ENCODE measurements around the gene DRC7.
"Not testable (repeated sequence)": the region's sequence is repeated elsewhere in the genome, so short reads cannot be mapped to it uniquely, and the experiment has no call there.

Gene DRC7

GRCh38 chr16:57660715-57661463 lies 33.7 kb upstream of the DRC7 start:
- DNase-seq (ENCODE audit: low read depth in 2 of 2): no peak

- DNase-seq (ENCODE audit: low read depth in 2 of 2): no peak
Observed at GRCh38 chr16:57661510-57661909, 33.1 kb upstream of the DRC7 start.

- no peak for DNase-seq (ENCODE audit: low read depth in 2 of 2)
Observed at GRCh38 chr16:57661936-57662906, 32.4 kb upstream of the DRC7 start.

- no peak for DNase-seq (ENCODE audit: low read depth in 2 of 2)
Observed at GRCh38 chr16:57663436-57663835, 31.2 kb upstream of the DRC7 start.

- DNase-seq (ENCODE audit: low read depth in 2 of 2): no peak
Observed at GRCh38 chr16:57663917-57664661, 30.5 kb upstream of the DRC7 start.

- no peak for DNase-seq (ENCODE audit: low read depth in 2 of 2)
Observed at GRCh38 chr16:57664662-57665025, 30.0 kb upstream of the DRC7 start.

GRCh38 chr16:57665541-57665940 lies 29.1 kb upstream of the DRC7 start:
- no peak for DNase-seq (ENCODE audit: low read depth in 2 of 2)

- no peak for DNase-seq (ENCODE audit: low read depth in 2 of 2)
Observed at GRCh38 chr16:57666353-57667047, 28.1 kb upstream of the DRC7 start.

- no peak for DNase-seq (ENCODE audit: low read depth in 2 of 2)
Observed at GRCh38 chr16:57667048-57667525, 27.5 kb upstream of the DRC7 start.

GRCh38 chr16:57667526-57668262 lies 26.9 kb upstream of the DRC7 start:
- no peak for DNase-seq (ENCODE audit: low read depth in 2 of 2)

GRCh38 chr16:57668263-57668571 lies 26.4 kb upstream of the DRC7 start, which contains the start of gene ADGRG3:
TSS of gene ADGRG3 (plus strand) at chr16:57668306. CDS start at chr16:57668348, 42 bp downstream.
- no peak for DNase-seq (ENCODE audit: low read depth in 2 of 2)

- no peak for DNase-seq (ENCODE audit: low read depth in 2 of 2)
Observed at GRCh38 chr16:57668630-57669475, 25.8 kb upstream of the DRC7 start.

- no peak for DNase-seq (ENCODE audit: low read depth in 2 of 2)
Observed at GRCh38 chr16:57669476-57670162, 25.0 kb upstream of the DRC7 start.

GRCh38 chr16:57670196-57670595 lies 24.4 kb upstream of the DRC7 start:
- DNase-seq (ENCODE audit: low read depth in 2 of 2): no peak

- not testable (repeated sequence) for DNase-seq (ENCODE audit: low read depth in 2 of 2)
Observed at GRCh38 chr16:57671451-57671850, 23.2 kb upstream of the DRC7 start.

- no peak for DNase-seq (ENCODE audit: low read depth in 2 of 2)
Observed at GRCh38 chr16:57672416-57672815, 22.2 kb upstream of the DRC7 start.

- no peak for DNase-seq (ENCODE audit: low read depth in 2 of 2)
Observed at GRCh38 chr16:57672824-57673223, 21.8 kb upstream of the DRC7 start.

- no peak for DNase-seq (ENCODE audit: low read depth in 2 of 2)
Observed at GRCh38 chr16:57675741-57676551, 18.7 kb upstream of the DRC7 start.

Data from stimulated activated CD8-positive, alpha-beta memory T cell treated with anti-CD3 and anti-CD28 coated beads, Interleukin-2, amount 100 ng/mL, for 48 hours (primary cell).